Measurements from ENCODE around the gene ARAF.

The ARAF gene

DNA sequence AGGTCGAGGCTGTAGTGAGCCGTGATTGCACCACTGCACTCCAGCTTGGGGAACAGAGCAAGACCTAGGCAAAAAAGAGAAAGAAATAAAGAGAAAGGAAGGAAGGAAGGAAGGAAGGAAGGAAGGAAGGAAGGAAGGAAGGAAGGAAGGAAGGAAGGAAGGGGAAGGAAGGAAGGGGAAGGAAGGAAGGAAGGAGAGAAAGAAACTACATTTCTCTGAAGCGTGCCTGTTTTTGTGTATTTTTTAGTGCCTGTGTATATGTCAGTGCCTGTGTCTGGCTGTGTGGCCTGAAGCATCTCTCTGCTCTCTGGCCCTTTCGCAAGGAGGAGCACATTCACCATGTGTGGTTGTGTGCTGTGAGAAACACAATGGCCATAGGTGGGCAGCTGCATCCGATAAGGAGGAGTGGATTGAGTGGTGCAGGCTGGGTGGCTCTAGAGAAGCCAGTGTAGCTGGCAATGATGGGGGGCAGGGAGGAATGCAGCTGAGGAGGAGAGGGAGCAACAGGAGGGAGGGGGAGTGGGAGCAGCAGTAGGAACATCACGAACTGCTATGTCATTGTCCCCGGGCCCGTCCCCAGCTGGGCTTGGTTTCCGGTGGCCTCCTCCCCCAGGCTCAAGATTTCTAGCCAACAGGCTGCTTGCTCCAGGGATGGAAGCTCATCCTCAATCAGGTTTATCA is 47.3 kb downstream of the ARAF start:
- H3K79me2 ChIP-seq (ENCODE audit: insufficient read depth, low read depth), result no peaks in the 10 kb centered on the region
- H2AFZ ChIP-seq (ENCODE audit: low read depth), result no peak overlapping the region
- H3K36me3 ChIP-seq (ENCODE audit: insufficient read depth), result no peaks in the 10 kb centered on the region
- no peak overlapping the region for H3K4me3 ChIP-seq (IDR thresholded peaks at IDR 0.05; ENCODE audit: insufficient read depth, low read depth, low read length)
- TF ChIP-seq, protein P1, sequence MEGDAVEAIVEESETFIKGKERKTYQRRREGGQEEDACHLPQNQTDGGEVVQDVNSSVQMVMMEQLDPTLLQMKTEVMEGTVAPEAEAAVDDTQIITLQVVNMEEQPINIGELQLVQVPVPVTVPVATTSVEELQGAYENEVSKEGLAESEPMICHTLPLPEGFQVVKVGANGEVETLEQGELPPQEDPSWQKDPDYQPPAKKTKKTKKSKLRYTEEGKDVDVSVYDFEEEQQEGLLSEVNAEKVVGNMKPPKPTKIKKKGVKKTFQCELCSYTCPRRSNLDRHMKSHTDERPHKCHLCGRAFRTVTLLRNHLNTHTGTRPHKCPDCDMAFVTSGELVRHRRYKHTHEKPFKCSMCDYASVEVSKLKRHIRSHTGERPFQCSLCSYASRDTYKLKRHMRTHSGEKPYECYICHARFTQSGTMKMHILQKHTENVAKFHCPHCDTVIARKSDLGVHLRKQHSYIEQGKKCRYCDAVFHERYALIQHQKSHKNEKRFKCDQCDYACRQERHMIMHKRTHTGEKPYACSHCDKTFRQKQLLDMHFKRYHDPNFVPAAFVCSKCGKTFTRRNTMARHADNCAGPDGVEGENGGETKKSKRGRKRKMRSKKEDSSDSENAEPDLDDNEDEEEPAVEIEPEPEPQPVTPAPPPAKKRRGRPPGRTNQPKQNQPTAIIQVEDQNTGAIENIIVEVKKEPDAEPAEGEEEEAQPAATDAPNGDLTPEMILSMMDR (conservative IDR thresholded peaks at IDR 0.05; ENCODE audit: low read depth, low read length), result no peak
- no peaks in the 10 kb centered on the region for H3K27me3 ChIP-seq (ENCODE audit: insufficient read depth, low read depth)
- H3K27ac ChIP-seq, result no peak overlapping the region
- no peak overlapping the region for H3K4me2 ChIP-seq
- H3K9ac ChIP-seq, result no peak overlapping the region
- no peaks in the 10 kb centered on the region for H3K4me1 ChIP-seq (ENCODE audit: low read depth, poor library complexity, severe bottlenecking)
- H4K20me1 ChIP-seq (ENCODE audit: insufficient read depth), result no peaks in the 10 kb centered on the region

DNA sequence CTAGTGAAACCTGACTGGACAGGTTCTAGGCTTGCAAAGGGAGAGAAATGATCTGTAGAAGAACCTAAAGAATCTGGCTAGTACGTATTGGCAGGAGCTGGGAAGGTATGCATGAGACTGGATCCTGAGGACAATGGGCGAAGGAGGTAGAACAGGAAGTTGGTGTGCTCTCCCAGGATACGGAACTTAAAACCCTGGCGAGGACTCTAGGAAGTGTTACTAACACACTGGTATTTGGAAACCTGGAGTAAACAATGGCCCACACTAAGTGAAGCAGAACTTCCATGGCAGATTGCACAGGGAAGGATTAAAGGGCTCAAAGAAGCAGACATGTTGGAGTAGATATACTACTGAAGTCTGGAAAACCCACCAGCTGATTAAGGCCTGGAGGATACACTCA is 49.5 kb downstream of the ARAF start:
- no peaks in the 10 kb centered on the region for H3K79me2 ChIP-seq (ENCODE audit: insufficient read depth, low read depth)
- H3K4me3 ChIP-seq (IDR thresholded peaks at IDR 0.05; ENCODE audit: insufficient read depth, low read depth, low read length), result no peak overlapping the region
- no peaks in the 10 kb centered on the region for H3K27me3 ChIP-seq (ENCODE audit: insufficient read depth, low read depth)
- H3K4me2 ChIP-seq, result no peak overlapping the region
- H3K27ac ChIP-seq, result no peak overlapping the region
- no peaks in the 10 kb centered on the region for H3K4me1 ChIP-seq (ENCODE audit: low read depth, poor library complexity, severe bottlenecking)
- no peaks in the 10 kb centered on the region for H4K20me1 ChIP-seq (ENCODE audit: insufficient read depth)
- no peak overlapping the region for H2AFZ ChIP-seq (ENCODE audit: low read depth)
- TF ChIP-seq, protein P1 (conservative IDR thresholded peaks at IDR 0.05; ENCODE audit: low read depth, low read length), result no peak
- no peak overlapping the region for H3K9ac ChIP-seq
- no peaks in the 10 kb centered on the region for H3K36me3 ChIP-seq (ENCODE audit: insufficient read depth)

DNA sequence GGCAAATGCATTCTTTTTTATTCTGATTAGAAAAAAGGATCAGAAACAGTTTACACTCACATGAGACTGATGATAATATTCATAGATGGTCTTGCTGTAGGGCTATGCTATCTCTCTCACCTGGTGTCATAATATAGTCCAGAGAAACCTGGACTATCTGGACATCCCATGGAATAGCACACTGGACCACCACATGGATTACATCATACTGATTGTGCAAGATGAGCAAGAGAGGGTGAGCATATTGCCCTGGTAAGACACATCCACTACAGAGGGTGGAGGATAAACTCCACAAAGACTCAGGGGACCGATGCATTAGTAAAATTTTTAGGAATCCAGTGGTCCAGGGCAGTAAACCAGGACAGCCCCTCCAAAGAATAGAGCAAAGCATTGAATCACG is 50.5 kb downstream of the ARAF start:
- no peaks in the 10 kb centered on the region for H3K36me3 ChIP-seq (ENCODE audit: insufficient read depth)
- no peaks in the 10 kb centered on the region for H3K27me3 ChIP-seq (ENCODE audit: insufficient read depth, low read depth)
- TF ChIP-seq, protein P1 (conservative IDR thresholded peaks at IDR 0.05; ENCODE audit: low read depth, low read length), result no peak
- no peaks in the 10 kb centered on the region for H4K20me1 ChIP-seq (ENCODE audit: insufficient read depth)
- H3K4me1 ChIP-seq (ENCODE audit: low read depth, poor library complexity, severe bottlenecking), result no peaks in the 10 kb centered on the region
- H2AFZ ChIP-seq (ENCODE audit: low read depth), result no peak overlapping the region
- no peak overlapping the region for H3K4me2 ChIP-seq
- H3K27ac ChIP-seq, result no peak overlapping the region
- H3K9ac ChIP-seq, result no peak overlapping the region
- no peaks in the 10 kb centered on the region for H3K79me2 ChIP-seq (ENCODE audit: insufficient read depth, low read depth)
- H3K4me3 ChIP-seq (IDR thresholded peaks at IDR 0.05; ENCODE audit: insufficient read depth, low read depth, low read length), result no peak overlapping the region

DNA sequence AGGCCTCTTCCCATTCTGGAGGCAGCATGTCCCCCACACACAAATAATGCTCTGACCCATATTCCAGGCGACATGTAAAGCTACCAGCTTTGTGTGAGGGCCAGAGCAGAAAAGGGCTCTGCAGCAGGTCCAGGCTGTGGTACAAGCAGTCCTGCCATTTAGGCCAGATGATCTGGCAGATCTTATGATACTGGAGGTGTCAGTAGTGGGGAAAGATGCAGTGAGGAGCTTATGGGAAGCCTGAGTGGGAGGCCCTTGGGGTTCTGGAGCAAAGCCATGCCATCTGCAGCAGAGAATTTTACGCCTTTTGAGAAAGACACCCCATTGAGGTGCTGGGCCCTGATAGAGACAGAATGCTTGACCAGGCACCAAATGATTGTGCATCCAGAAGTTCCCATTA is 50.9 kb downstream of the ARAF start:
- Histone ChIP-seq H4K20me1 (ENCODE audit: insufficient read depth) (no peaks in the 10 kb centered on the region), H3K4me3 (IDR thresholded peaks at IDR 0.05; ENCODE audit: insufficient read depth, low read depth, low read length) (no peak overlapping the region), H3K27me3 (ENCODE audit: insufficient read depth, low read depth) (no peaks in the 10 kb centered on the region), H3K4me1 (ENCODE audit: low read depth, poor library complexity, severe bottlenecking) (no peaks in the 10 kb centered on the region), H3K36me3 (ENCODE audit: insufficient read depth) (no peaks in the 10 kb centered on the region), H3K4me2 (no peak overlapping the region), H3K27ac (no peak overlapping the region), H3K79me2 (ENCODE audit: insufficient read depth, low read depth) (no peaks in the 10 kb centered on the region), H3K9ac (no peak overlapping the region), H2AFZ (ENCODE audit: low read depth) (no peak overlapping the region)
- TF ChIP-seq, protein P1 (conservative IDR thresholded peaks at IDR 0.05; ENCODE audit: low read depth, low read length), result no peak

Measured in KMS-11 (cell line).